Liver (tissue), 9 donors: ENCODE measurements around the gene CLPX. TPM values are rescaled to one million over a fixed set of nuclear protein-coding genes. Genes with fewer than 3 reads are reported as not detected.

Experiments
- DNase-seq: peaks from one replicate; pipeline ENCODE4 v3.0.0-alpha.2; 2017; ENCODE audit warnings: low spot score
- H3K27ac ChIP-seq, 2 donors: one replicate each; pipeline ENCODE4 v1.7.0; 2013; ENCODE audit warnings: inconsistent platforms in 2 of 2, low read length in 2 of 2, control low read depth in 1 of 2, low read depth in 1 of 2, mild to moderate bottlenecking in 1 of 2
- H3K27me3 ChIP-seq, 4 donors: one replicate each; pipeline versions ENCODE4 v1.6.1 to v1.7.0; 2013; ENCODE audit warnings: low read length in 3 of 4, inconsistent platforms in 1 of 4, mild to moderate bottlenecking in 1 of 4, moderate library complexity in 1 of 4; ENCODE audit not compliant: control insufficient read depth in 4 of 4, insufficient read depth in 4 of 4
- H3K36me3 ChIP-seq, 4 donors: one replicate each; pipeline versions ENCODE4 v1.6.1 to v1.7.0; 2013; ENCODE audit warnings: low read length in 3 of 4, mild to moderate bottlenecking in 3 of 4, low read depth in 1 of 4, moderate library complexity in 1 of 4; ENCODE audit not compliant: control insufficient read depth in 4 of 4, insufficient read depth in 3 of 4
- H3K4me1 ChIP-seq, 4 donors: one replicate each; pipeline versions ENCODE4 v1.6.1 to v1.7.0; 2013; ENCODE audit warnings: low read length in 3 of 4, mild to moderate bottlenecking in 3 of 4, moderate library complexity in 1 of 4; ENCODE audit not compliant: control insufficient read depth in 4 of 4, insufficient read depth in 4 of 4
- H3K4me3 ChIP-seq, 3 donors: one replicate each; pipeline versions ENCODE4 v1.6.1 to v1.7.0; 2013; ENCODE audit warnings: low read length in 3 of 3, control low read depth in 1 of 3, low read depth in 1 of 3, mild to moderate bottlenecking in 1 of 3
- H3K9ac ChIP-seq, 2 donors: one replicate each; pipeline ENCODE4 v1.7.0; 2013; ENCODE audit warnings: low read length in 2 of 2, mild to moderate bottlenecking in 2 of 2, moderate library complexity in 2 of 2, control low read depth in 1 of 2, low read depth in 1 of 2
- H3K9me3 ChIP-seq, 4 donors: one replicate each; pipeline versions ENCODE4 v1.6.1 to v1.7.0; 2013; ENCODE audit warnings: low read length in 3 of 4; ENCODE audit not compliant: control insufficient read depth in 4 of 4
- ATF3 ChIP-seq: IDR thresholded peaks from 2 replicates; pipeline ENCODE4 v1.6.1; 2016; ENCODE audit warnings: antibody characterized with exemption
- EGR1 ChIP-seq, 2 donors: IDR thresholded peaks; 2 replicates each; pipeline ENCODE4 v1.6.1; 2016 to 2018; ENCODE audit warnings: antibody characterized with exemption in 2 of 2, low read depth in 2 of 2
- FOXA1 ChIP-seq: IDR thresholded peaks from 2 replicates; pipeline ENCODE4 v1.6.1; 2016; ENCODE audit warnings: antibody characterized with exemption
- FOXA2 ChIP-seq: IDR thresholded peaks from 2 replicates; pipeline ENCODE4 v1.6.1; 2016; ENCODE audit warnings: antibody characterized with exemption
- GABPA ChIP-seq, 2 donors: IDR thresholded peaks in 1 of 2; conservative IDR thresholded peaks in 1 of 2; 2 replicates each; pipeline ENCODE4 v1.6.1; 2016; ENCODE audit warnings: antibody characterized with exemption in 2 of 2, mild to moderate bottlenecking in 1 of 2, moderate library complexity in 1 of 2
- HNF4A ChIP-seq, 2 donors: conservative IDR thresholded peaks; 2 replicates each; pipeline ENCODE4 v1.6.1; 2016; ENCODE audit warnings: antibody characterized with exemption in 2 of 2, mild to moderate bottlenecking in 2 of 2
- HNF4G ChIP-seq: IDR thresholded peaks from 2 replicates; pipeline ENCODE4 v1.6.1; 2016; ENCODE audit warnings: antibody characterized with exemption
- JUND ChIP-seq, 2 donors: IDR thresholded peaks; 2 replicates each; pipeline ENCODE4 v1.6.1; 2016; ENCODE audit warnings: antibody characterized with exemption in 2 of 2
- MAX ChIP-seq: IDR thresholded peaks from 2 replicates; pipeline ENCODE4 v1.6.1; 2016; ENCODE audit warnings: antibody characterized with exemption
- NR2F2 ChIP-seq: IDR thresholded peaks from 2 replicates; pipeline ENCODE4 v1.6.1; 2016; ENCODE audit warnings: antibody characterized with exemption
- RAD21 ChIP-seq, 2 donors: IDR thresholded peaks; 2 replicates each; pipeline ENCODE4 v1.6.1; 2016; ENCODE audit warnings: antibody characterized with exemption in 2 of 2, mild to moderate bottlenecking in 2 of 2
- RXRA ChIP-seq, 2 donors: IDR thresholded peaks; 2 replicates each; pipeline ENCODE4 v1.6.1; 2017 to 2018; ENCODE audit warnings: antibody characterized with exemption in 2 of 2, mild to moderate bottlenecking in 1 of 2
- SP1 ChIP-seq: IDR thresholded peaks from 2 replicates; pipeline ENCODE4 v1.6.1; 2018; ENCODE audit warnings: antibody characterized with exemption, mild to moderate bottlenecking
- TAF1 ChIP-seq: conservative IDR thresholded peaks from 2 replicates; pipeline ENCODE4 v1.6.1; 2016; ENCODE audit warnings: antibody characterized with exemption, mild to moderate bottlenecking
- YY1 ChIP-seq: IDR thresholded peaks from 2 replicates; pipeline ENCODE4 v1.6.1; 2016; ENCODE audit warnings: antibody characterized with exemption, mild to moderate bottlenecking
- WGBS: extraction: QIAGEN DNeasy Blood & Tissue Kit; methylation state at CpG from one replicate; pipeline ENCODE4 v1.1.7; 2013; 5-methylcytosine and 5-hydroxymethylcytosine counted together
- polyA plus RNA-seq, 2 donors: library from polyadenylated mRNA; stranded (reverse) in 1 of 2; unstranded in 1 of 2; fragments of 200-250 nt in 1 of 2; fragments of >200 nt in 1 of 2; fragmentation: Nextera tagmentation in 1 of 2; extraction: Ambion mirVana in 1 of 2; gene quantifications; one replicate each; pipeline versions ENCODE4 v1.2.1 to v1.2.3, GENCODE V29; 2013 to 2015
- total RNA-seq, 2 donors: library from RNA; depleted of rRNA; stranded (reverse); fragments of >200 nt; gene quantifications; one replicate each; pipeline ENCODE4 v1.2.3, GENCODE V29; 2014
- TF ChIP-seq, protein P1 (sequence below): IDR thresholded peaks from 2 replicates; pipeline ENCODE4 v1.6.1; 2016; ENCODE audit warnings: antibody characterized with exemption
- TF ChIP-seq, protein P2 (sequence below): IDR thresholded peaks from 2 replicates; pipeline ENCODE4 v1.6.1; 2016; ENCODE audit warnings: antibody characterized with exemption, mild to moderate bottlenecking
- donor health status: healthy.
- donor health status: healthy.
- donor health status: healthy.
- donor health status: healthy.
- donor health status: healthy.

The CLPX gene
- total and polyA plus RNA-seq, 4 donors, result 24.8 to 79.4 (median 41.0) TPM

DNA sequence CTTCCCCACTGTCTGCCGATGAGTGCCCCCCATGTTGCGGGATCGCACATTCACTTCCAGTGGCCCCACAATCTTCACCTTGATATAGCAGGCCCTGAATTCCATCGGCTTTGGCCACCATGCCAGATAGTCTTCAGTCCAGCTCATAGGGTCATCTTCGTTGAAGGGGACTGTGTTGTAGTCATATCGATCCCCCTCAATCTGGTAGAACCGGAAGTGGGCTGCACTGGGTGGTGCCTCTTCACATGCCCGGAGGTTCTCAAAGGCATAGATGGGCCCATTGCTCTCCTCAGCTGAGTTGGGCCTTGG lies 12.1 kb upstream of the CLPX start:
- H3K4me1 ChIP-seq, result no peaks in the 10 kb centered on the region
- H3K9ac ChIP-seq, result no peak overlapping the region
- TF ChIP-seq MAX (no peak), SP1 (no peak), JUND (IDR thresholded peaks at IDR 0.05) (no peak), GABPA (IDR thresholded peaks at IDR 0.05 in 1 of 2, conservative IDR thresholded peaks at IDR 0.05 in 1 of 2) (no peak), TAF1 (no peak), HNF4A (conservative IDR thresholded peaks at IDR 0.05) (no peak), EGR1 (IDR thresholded peaks at IDR 0.05; ENCODE audit: low read depth in 2 of 2) (no peak), RXRA (IDR thresholded peaks at IDR 0.05) (no peak), FOXA1 (no peak), NR2F2 (no peak), FOXA2 (no peak), HNF4G (no peak), YY1 (no peak), RAD21 (IDR thresholded peaks at IDR 0.05) (no peak), ATF3 (no peak)
- TF ChIP-seq, protein P1, sequence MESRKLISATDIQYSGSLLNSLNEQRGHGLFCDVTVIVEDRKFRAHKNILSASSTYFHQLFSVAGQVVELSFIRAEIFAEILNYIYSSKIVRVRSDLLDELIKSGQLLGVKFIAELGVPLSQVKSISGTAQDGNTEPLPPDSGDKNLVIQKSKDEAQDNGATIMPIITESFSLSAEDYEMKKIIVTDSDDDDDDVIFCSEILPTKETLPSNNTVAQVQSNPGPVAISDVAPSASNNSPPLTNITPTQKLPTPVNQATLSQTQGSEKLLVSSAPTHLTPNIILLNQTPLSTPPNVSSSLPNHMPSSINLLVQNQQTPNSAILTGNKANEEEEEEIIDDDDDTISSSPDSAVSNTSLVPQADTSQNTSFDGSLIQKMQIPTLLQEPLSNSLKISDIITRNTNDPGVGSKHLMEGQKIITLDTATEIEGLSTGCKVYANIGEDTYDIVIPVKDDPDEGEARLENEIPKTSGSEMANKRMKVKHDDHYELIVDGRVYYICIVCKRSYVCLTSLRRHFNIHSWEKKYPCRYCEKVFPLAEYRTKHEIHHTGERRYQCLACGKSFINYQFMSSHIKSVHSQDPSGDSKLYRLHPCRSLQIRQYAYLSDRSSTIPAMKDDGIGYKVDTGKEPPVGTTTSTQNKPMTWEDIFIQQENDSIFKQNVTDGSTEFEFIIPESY, result no peak
- TF ChIP-seq, protein P2, sequence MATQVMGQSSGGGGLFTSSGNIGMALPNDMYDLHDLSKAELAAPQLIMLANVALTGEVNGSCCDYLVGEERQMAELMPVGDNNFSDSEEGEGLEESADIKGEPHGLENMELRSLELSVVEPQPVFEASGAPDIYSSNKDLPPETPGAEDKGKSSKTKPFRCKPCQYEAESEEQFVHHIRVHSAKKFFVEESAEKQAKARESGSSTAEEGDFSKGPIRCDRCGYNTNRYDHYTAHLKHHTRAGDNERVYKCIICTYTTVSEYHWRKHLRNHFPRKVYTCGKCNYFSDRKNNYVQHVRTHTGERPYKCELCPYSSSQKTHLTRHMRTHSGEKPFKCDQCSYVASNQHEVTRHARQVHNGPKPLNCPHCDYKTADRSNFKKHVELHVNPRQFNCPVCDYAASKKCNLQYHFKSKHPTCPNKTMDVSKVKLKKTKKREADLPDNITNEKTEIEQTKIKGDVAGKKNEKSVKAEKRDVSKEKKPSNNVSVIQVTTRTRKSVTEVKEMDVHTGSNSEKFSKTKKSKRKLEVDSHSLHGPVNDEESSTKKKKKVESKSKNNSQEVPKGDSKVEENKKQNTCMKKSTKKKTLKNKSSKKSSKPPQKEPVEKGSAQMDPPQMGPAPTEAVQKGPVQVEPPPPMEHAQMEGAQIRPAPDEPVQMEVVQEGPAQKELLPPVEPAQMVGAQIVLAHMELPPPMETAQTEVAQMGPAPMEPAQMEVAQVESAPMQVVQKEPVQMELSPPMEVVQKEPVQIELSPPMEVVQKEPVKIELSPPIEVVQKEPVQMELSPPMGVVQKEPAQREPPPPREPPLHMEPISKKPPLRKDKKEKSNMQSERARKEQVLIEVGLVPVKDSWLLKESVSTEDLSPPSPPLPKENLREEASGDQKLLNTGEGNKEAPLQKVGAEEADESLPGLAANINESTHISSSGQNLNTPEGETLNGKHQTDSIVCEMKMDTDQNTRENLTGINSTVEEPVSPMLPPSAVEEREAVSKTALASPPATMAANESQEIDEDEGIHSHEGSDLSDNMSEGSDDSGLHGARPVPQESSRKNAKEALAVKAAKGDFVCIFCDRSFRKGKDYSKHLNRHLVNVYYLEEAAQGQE, result no peak
- H3K36me3 ChIP-seq, result no peaks in the 10 kb centered on the region
- no peak overlapping the region for H3K27ac ChIP-seq
- no peak overlapping the region for H3K4me3 ChIP-seq
- H3K27me3 ChIP-seq, result no peaks in the 10 kb centered on the region
- H3K9me3 ChIP-seq, result no peaks in the 10 kb centered on the region
- 97% methylated on average over 8 of the region's 8 CpGs for WGBS
- DNase-seq, result no peak

- Histone ChIP-seq H3K27ac (no peak overlapping the region), H3K9ac (no peak overlapping the region), H3K4me1 (no peaks in the 10 kb centered on the region), H3K36me3 (no peaks in the 10 kb centered on the region), H3K27me3 (no peaks in the 10 kb centered on the region), H3K4me3 (no peak overlapping the region), H3K9me3 (no peaks in the 10 kb centered on the region)
- no peak for DNase-seq
- 94% methylated on average over 19 of the region's 19 CpGs for WGBS
- TF ChIP-seq FOXA1 (no peak), TAF1 (no peak), HNF4G (no peak), FOXA2 (no peak), JUND (IDR thresholded peaks at IDR 0.05) (no peak), SP1 (no peak), EGR1 (IDR thresholded peaks at IDR 0.05; ENCODE audit: low read depth in 2 of 2) (no peak), MAX (no peak)
- TF ChIP-seq, protein P2, result no peak
These were observed 11.6 kb upstream of the CLPX start for GRCh38 chr15:65196637-65197336.
